A673 (cell line): ENCODE data around the gene DDX59. TPM values are rescaled to one million over a fixed set of nuclear protein-coding genes. Genes with fewer than 3 reads are reported as not detected.

Experiments used
- BruUV-seq: library from RNA; stranded (reverse); fragments of 400-500 nt; replicated peaks from 2 replicates; lab custom pipeline; 2021; lab: Mats Ljungman, UMichigan
- CTCF ChIA-PET: fragments of 300-600 bp; sonication (Branson Sonifier 250); formaldehyde crosslinking; loops from one replicate; lab custom pipeline; 2022; ENCODE audit warnings: antibody characterized with exemption; lab: Charles Lee
- POLR2A ChIA-PET: fragments of 300-600 bp; sonication (Branson Sonifier 250); formaldehyde crosslinking; loops from one replicate; lab custom pipeline; 2022; ENCODE audit warnings: antibody characterized with exemption; ENCODE audit not compliant: low non-redundant PET; lab: Charles Lee
- DNase-seq: peaks from one replicate; pipeline ENCODE4 v3.0.0-alpha.2; 2015; ENCODE audit warnings: low spot score
- H3K27ac ChIP-seq: fragments of 200-600 bp; sonication (generic); 2 replicates; pipeline ENCODE4 v1.5.1; 2016; ENCODE audit warnings: mixed run types, low read depth, mild to moderate bottlenecking, mixed read lengths, antibody characterized with exemption, low read length; ENCODE audit not compliant: poor library complexity, severe bottlenecking
- H3K27me3 ChIP-seq: fragments of 200-600 bp; sonication (generic); replicated peaks from 2 replicates; pipeline ENCODE4 v1.6.1; 2017; ENCODE audit warnings: mixed run types, low read depth, mild to moderate bottlenecking, mixed read lengths, antibody characterized with exemption, low read length; ENCODE audit not compliant: insufficient read depth, poor library complexity
- H3K36me3 ChIP-seq: fragments of 200-600 bp; sonication (generic); 2 replicates; pipeline ENCODE4 v1.6.1; 2016; ENCODE audit warnings: mixed run types, mild to moderate bottlenecking, mixed read lengths, antibody characterized with exemption, low read length; ENCODE audit not compliant: insufficient read depth, poor library complexity, severe bottlenecking
- H3K4me1 ChIP-seq: fragments of 200-600 bp; sonication (generic); 2 replicates; pipeline ENCODE4 v1.6.1; 2017; ENCODE audit warnings: mixed run types, mild to moderate bottlenecking, mixed read lengths, antibody characterized with exemption, low read length; ENCODE audit not compliant: insufficient read depth, poor library complexity, severe bottlenecking
- H3K4me3 ChIP-seq: fragments of 200-600 bp; sonication (generic); 2 replicates; pipeline ENCODE4 v1.5.1; 2016; ENCODE audit warnings: low read depth, mixed run types, mild to moderate bottlenecking, mixed read lengths, low read length; ENCODE audit not compliant: poor library complexity, severe bottlenecking
- H3K9me3 ChIP-seq: fragments of 200-600 bp; sonication (generic); 2 replicates; pipeline ENCODE4 v1.6.1; 2016; ENCODE audit warnings: mixed run types, low read depth, mild to moderate bottlenecking, mixed read lengths, antibody characterized with exemption, low read length; ENCODE audit not compliant: poor library complexity, severe bottlenecking
- CTCF ChIP-seq: fragments of 300-800, 200-600 bp; sonication (generic); conservative IDR thresholded peaks from 2 replicates; pipeline ENCODE4 v1.5.1; 2017; ENCODE audit warnings: low read depth, mild to moderate bottlenecking, antibody characterized with exemption, low read length, moderate library complexity, mixed read lengths
- EZH2 ChIP-seq: fragments of 200-600 bp; sonication (generic); IDR thresholded peaks from 2 replicates; pipeline ENCODE4 v1.6.1; 2017; ENCODE audit warnings: borderline replicate concordance, low read depth, mild to moderate bottlenecking, mixed read lengths, antibody characterized with exemption, low read length; ENCODE audit not compliant: poor library complexity, severe bottlenecking
- intact Hi-C: fragments of 100-400 bp; cut with micrococcal nuclease; formaldehyde crosslinking; loops from one replicate; pipeline ENCODE4 v1.10.0; 2022; ENCODE audit not compliant: unreplicated experiment
- total RNA-seq: library from RNA; stranded (reverse); gene quantifications from 2 replicates; pipeline ENCODE4 v1.2.3, GENCODE V29; 2021

Gene DDX59
- total RNA-seq, 1 experiment from 2014 or later = 17.4 TPM

GRCh38 chr1:200628223-200628881 is 41.4 kb downstream of the DDX59 start:
- no peak for TF ChIP-seq CTCF
- no peak for TF ChIP-seq EZH2
- no peaks in the 10 kb centered on the region for H3K36me3 ChIP-seq
- no peak overlapping the region for H3K4me3 ChIP-seq
- H3K9me3 ChIP-seq = no peaks in the 10 kb centered on the region
- H3K27me3 ChIP-seq = no peaks in the 10 kb centered on the region
- BruUV-seq = no TSS peak
- ChIA-PET POLR2A (no interaction called here), CTCF (no interaction called here)
- no peak for DNase-seq
- no peak overlapping the region for H3K27ac ChIP-seq
- H3K4me1 ChIP-seq = peaks cover 7% of the 10 kb centered on the region
- intact Hi-C loops = loop anchor here (5.0 to 10.0 kb wide), 2 partner anchors 206 to 414 kb away; no protein-coding TSS in a partner anchor

- H3K9me3 ChIP-seq = no peaks in the 10 kb centered on the region
- no peaks in the 10 kb centered on the region for H3K36me3 ChIP-seq
- TF ChIP-seq CTCF = no peak
- no peak for TF ChIP-seq EZH2
- H3K27ac ChIP-seq = no peak overlapping the region
- ChIA-PET POLR2A (no interaction called here), CTCF (no interaction called here)
- H3K27me3 ChIP-seq = no peaks in the 10 kb centered on the region
- H3K4me1 ChIP-seq = peaks cover 7% of the 10 kb centered on the region
- BruUV-seq = no TSS peak
- intact Hi-C loops = loop anchor here (5.0 to 10.0 kb wide), 2 partner anchors 207 to 415 kb away; no protein-coding TSS in a partner anchor
- DNase-seq = no peak
- no peak overlapping the region for H3K4me3 ChIP-seq
Measured at GRCh38 chr1:200627575-200628222, 42.0 kb downstream of the DDX59 start.

- H3K36me3 ChIP-seq = no peaks in the 10 kb centered on the region
- no peaks in the 10 kb centered on the region for H3K9me3 ChIP-seq
- no peak overlapping the region for H3K4me3 ChIP-seq
- H3K27me3 ChIP-seq = no peaks in the 10 kb centered on the region
- BruUV-seq = no TSS peak
- ChIA-PET POLR2A (no interaction called here), CTCF (no interaction called here)
- intact Hi-C loops = loop anchor here (5.0 to 10.0 kb wide), 2 partner anchors 208 to 415 kb away; no protein-coding TSS in a partner anchor
- no peak overlapping the region for H3K27ac ChIP-seq
- peaks cover 7% of the 10 kb centered on the region for H3K4me1 ChIP-seq
- no peak for DNase-seq
- no peak for TF ChIP-seq EZH2
- no peak for TF ChIP-seq CTCF
Measured at GRCh38 chr1:200626853-200627534, 42.7 kb downstream of the DDX59 start.
